Osteoblast (primary cell): ENCODE data around the gene ELF1. TPM values are rescaled to one million over a fixed set of nuclear protein-coding genes. Genes with fewer than 3 reads are reported as not detected.

Experiments used
- DNase-seq: peaks from one replicate; pipeline ENCODE4 v3.0.0; 2011; ENCODE audit warnings: low spot score, mixed read lengths; ENCODE audit not compliant: insufficient read length; ENCODE audit errors: missing footprints
- H2AFZ ChIP-seq: 2 replicates; pipeline ENCODE4 v1.6.0; 2011; ENCODE audit warnings: mild to moderate bottlenecking, low read length
- H3K27ac ChIP-seq: 2 replicates; pipeline ENCODE4 v1.5.1; 2011; ENCODE audit warnings: mild to moderate bottlenecking, low read depth, low read length, moderate library complexity
- H3K27me3 ChIP-seq: 2 replicates; pipeline ENCODE4 v1.6.0; 2012; ENCODE audit warnings: mild to moderate bottlenecking, control low read depth, inconsistent platforms, low read length, moderate library complexity; ENCODE audit not compliant: insufficient read depth
- H3K36me3 ChIP-seq: 2 replicates; pipeline ENCODE4 v1.5.1; 2011; ENCODE audit warnings: mild to moderate bottlenecking, low read length, control low read depth, moderate library complexity; ENCODE audit not compliant: insufficient read depth
- H3K4me1 ChIP-seq: 2 replicates; pipeline ENCODE4 v1.5.1; 2011; ENCODE audit warnings: mild to moderate bottlenecking, low read length, control low read depth, moderate library complexity; ENCODE audit not compliant: insufficient read depth
- H3K4me2 ChIP-seq: 2 replicates; pipeline ENCODE4 v1.6.0; 2011; ENCODE audit warnings: mild to moderate bottlenecking, low read length; ENCODE audit not compliant: insufficient read depth
- H3K4me3 ChIP-seq: fragments of 200-600 bp; sonication (generic); 3 replicates; pipeline ENCODE4 v1.5.1; 2012; ENCODE audit warnings: mild to moderate bottlenecking, low read length, inconsistent platforms; ENCODE audit not compliant: insufficient read depth
- H3K79me2 ChIP-seq: 2 replicates; pipeline ENCODE4 v1.6.0; 2012; ENCODE audit warnings: mild to moderate bottlenecking, low read length, control low read depth, inconsistent platforms; ENCODE audit not compliant: insufficient read depth
- H3K9me3 ChIP-seq: 2 replicates; pipeline ENCODE4 v1.5.1; 2011; ENCODE audit warnings: low read depth, low read length, control low read depth
- H4K20me1 ChIP-seq: 2 replicates; pipeline ENCODE4 v1.6.0; 2012; ENCODE audit warnings: mild to moderate bottlenecking, low read length, control low read depth; ENCODE audit not compliant: insufficient read depth
- CTCF ChIP-seq: IDR thresholded peaks from 2 replicates; pipeline ENCODE4 v1.5.1; 2011; ENCODE audit warnings: mild to moderate bottlenecking, low read depth, low read length, moderate library complexity; ENCODE audit errors: extremely low read depth
- total RNA-seq: library from RNA; depleted of rRNA; stranded (reverse); fragments of >200 nt; gene quantifications from 2 replicates; pipeline ENCODE4 v1.2.3, GENCODE V29; 2012

ELF1 gene
- total RNA-seq, 1 donor = 63.0 TPM

- Histone ChIP-seq H3K36me3 (no peaks in the 10 kb centered on the region), H3K4me2 (no peak overlapping the region), H3K27ac (no peak overlapping the region), H4K20me1 (peaks cover 20% of the 10 kb centered on the region), H2AFZ (no peak overlapping the region), H3K27me3 (no peaks in the 10 kb centered on the region), H3K4me1 (no peaks in the 10 kb centered on the region), H3K79me2 (peaks cover 71% of the 10 kb centered on the region), H3K9me3 (no peaks in the 10 kb centered on the region), H3K4me3 (no peak overlapping the region)
- TF ChIP-seq CTCF = no peak
- DNase-seq = no peak
Observed at GRCh38 chr13:40995997-40996396, 23.1 kb downstream of the ELF1 start.

GRCh38 chr13:40994581-40995230, 24.4 kb downstream of the ELF1 start:
- peaks cover 72% of the 10 kb centered on the region for H3K79me2 ChIP-seq
- peaks cover 18% of the 10 kb centered on the region for H4K20me1 ChIP-seq
- H2AFZ ChIP-seq = no peak overlapping the region
- no peaks in the 10 kb centered on the region for H3K36me3 ChIP-seq
- TF ChIP-seq CTCF = no peak
- no peak overlapping the region for H3K4me3 ChIP-seq
- H3K4me1 ChIP-seq = no peaks in the 10 kb centered on the region
- no peak overlapping the region for H3K27ac ChIP-seq
- no peaks in the 10 kb centered on the region for H3K27me3 ChIP-seq
- no peak for DNase-seq
- no peaks in the 10 kb centered on the region for H3K9me3 ChIP-seq
- peak overlapping the region; percentile 59 for H3K4me2 ChIP-seq

GRCh38 chr13:40993987-40994386, 25.1 kb downstream of the ELF1 start:
- Histone ChIP-seq H3K4me2 (no peak overlapping the region), H3K79me2 (peaks cover 70% of the 10 kb centered on the region)

More at GRCh38 chr13:40993987-40994386, 25.1 kb downstream of the ELF1 start:
- Histone ChIP-seq H3K4me1 (no peaks in the 10 kb centered on the region), H3K27ac (no peak overlapping the region), H2AFZ (no peak overlapping the region), H4K20me1 (peaks cover 20% of the 10 kb centered on the region), H3K36me3 (no peaks in the 10 kb centered on the region), H3K4me3 (no peak overlapping the region), H3K9me3 (no peaks in the 10 kb centered on the region), H3K27me3 (no peaks in the 10 kb centered on the region)
- no peak for TF ChIP-seq CTCF
- peak; percentile 10 for DNase-seq
